ENCODE measurements around the gene SPEN. TPM values are rescaled to one million over a fixed set of nuclear protein-coding genes. Genes with fewer than 3 reads are reported as not detected.
A peak's percentile ranks its signal among the peaks of the same experiment; 100 is the strongest.

Gene SPEN
- total RNA-seq, 6 experiments from 2014 or later: 13.5 to 33.7 (median 23.2) TPM

- H3K9me3 ChIP-seq: no peaks in the 10 kb centered on the region
- peaks cover 5 to 92% (median 40%) of the 10 kb centered on the region in 4 donors for H3K36me3 ChIP-seq
- intact Hi-C loops (cut with DNase I): no loop called here
- no peak overlapping the region for H3K27ac ChIP-seq
- H3K4me1 ChIP-seq: no peaks in the 10 kb centered on the region
- no peaks in the 10 kb centered on the region for H3K27me3 ChIP-seq
- no peak overlapping the region for H3K4me3 ChIP-seq
- 88% methylated on average over 14 of the region's 17 CpGs for WGBS (ENCODE audit: insufficient coverage, low coverage, low lambda C conversion rate, missing lambda C conversion rate)
- ATAC-seq (peak in 1 of 4 donors; percentile 18), DNase-seq (no peak)
- TF ChIP-seq POLR2A (IDR thresholded peaks at IDR 0.05): no peak
- TF ChIP-seq CTCF (IDR thresholded peaks at IDR 0.05): no peak
These were observed 81.8 kb downstream of the SPEN start for GRCh38 chr1:15928971-15929965.

GRCh38 chr1:15931401-15931800, 83.9 kb downstream of the SPEN start:
- no peaks in the 10 kb centered on the region for H3K9me3 ChIP-seq
- no peaks in the 10 kb centered on the region for H3K27me3 ChIP-seq
- no peak overlapping the region for H3K27ac ChIP-seq
- H3K36me3 ChIP-seq: peaks cover 5 to 92% (median 47%) of the 10 kb centered on the region in 4 donors
- intact Hi-C loops (cut with DNase I): no loop called here
- ATAC-seq: no peak
- 92% methylated on average over 6 of the region's 11 CpGs for WGBS (ENCODE audit: insufficient coverage, low coverage, low lambda C conversion rate, missing lambda C conversion rate)
- no peak overlapping the region for H3K4me3 ChIP-seq
- no peaks in the 10 kb centered on the region for H3K4me1 ChIP-seq
- DNase-seq: no peak
- no peak for TF ChIP-seq CTCF (IDR thresholded peaks at IDR 0.05)
- TF ChIP-seq POLR2A (IDR thresholded peaks at IDR 0.05): no peak

DNA sequence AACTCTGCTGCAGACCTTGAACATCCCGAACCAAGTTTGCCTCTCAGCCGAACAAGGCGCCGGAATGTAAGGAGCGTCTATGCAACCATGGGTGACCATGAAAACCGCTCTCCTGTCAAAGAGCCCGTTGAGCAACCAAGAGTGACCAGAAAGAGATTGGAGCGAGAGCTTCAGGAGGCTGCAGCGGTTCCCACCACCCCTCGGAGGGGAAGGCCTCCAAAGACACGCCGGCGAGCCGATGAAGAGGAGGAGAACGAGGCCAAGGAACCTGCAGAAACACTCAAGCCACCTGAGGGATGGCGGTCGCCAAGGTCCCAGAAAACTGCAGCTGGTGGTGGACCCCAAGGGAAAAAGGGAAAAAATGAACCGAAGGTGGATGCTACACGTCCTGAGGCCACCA, 84.4 kb downstream of the SPEN start:
- no peaks in the 10 kb centered on the region for H3K27me3 ChIP-seq
- no peaks in the 10 kb centered on the region for H3K4me1 ChIP-seq
- no peak overlapping the region for H3K27ac ChIP-seq
- no peak overlapping the region for H3K4me3 ChIP-seq
- H3K9me3 ChIP-seq: no peaks in the 10 kb centered on the region
- WGBS (ENCODE audit: insufficient coverage, low coverage, low lambda C conversion rate, missing lambda C conversion rate): 93% methylated on average over 5 of the region's 19 CpGs
- TF ChIP-seq POLR2A (IDR thresholded peaks at IDR 0.05) (no peak), CTCF (IDR thresholded peaks at IDR 0.05) (no peak)
- DNase-seq: no peak
- no peak for ATAC-seq
- intact Hi-C loops (cut with DNase I): no loop called here
- H3K36me3 ChIP-seq: peaks cover 5 to 91% (median 48%) of the 10 kb centered on the region in 4 donors

DNA sequence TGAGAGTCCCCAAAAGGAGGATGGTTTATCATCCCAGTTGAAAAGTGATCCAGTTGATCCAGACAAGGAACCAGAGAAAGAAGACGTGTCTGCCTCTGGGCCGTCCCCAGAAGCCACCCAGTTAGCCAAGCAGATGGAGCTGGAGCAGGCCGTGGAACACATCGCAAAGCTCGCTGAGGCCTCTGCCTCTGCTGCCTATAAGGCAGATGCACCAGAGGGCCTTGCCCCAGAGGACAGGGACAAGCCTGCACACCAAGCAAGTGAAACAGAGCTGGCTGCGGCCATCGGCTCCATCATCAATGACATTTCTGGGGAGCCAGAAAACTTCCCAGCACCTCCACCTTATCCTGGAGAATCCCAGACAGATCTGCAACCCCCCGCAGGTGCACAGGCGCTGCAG, 85.1 kb downstream of the SPEN start:
- DNase-seq: no peak
- H3K27ac ChIP-seq: no peak overlapping the region
- no peaks in the 10 kb centered on the region for H3K4me1 ChIP-seq
- WGBS (ENCODE audit: insufficient coverage, low coverage, low lambda C conversion rate, missing lambda C conversion rate): 69% methylated on average over 3 of the region's 9 CpGs
- no peak overlapping the region for H3K4me3 ChIP-seq
- H3K27me3 ChIP-seq: no peaks in the 10 kb centered on the region
- intact Hi-C loops (cut with DNase I): no loop called here
- TF ChIP-seq CTCF (IDR thresholded peaks at IDR 0.05) (no peak), POLR2A (IDR thresholded peaks at IDR 0.05) (no peak)
- no peak for ATAC-seq
- no peaks in the 10 kb centered on the region for H3K9me3 ChIP-seq
- H3K36me3 ChIP-seq: peaks cover 5 to 91% (median 47%) of the 10 kb centered on the region in 4 donors
